ENCODE results near the gene RAB28. TPM values are rescaled to one million over a fixed set of nuclear protein-coding genes. Genes with fewer than 3 reads are reported as not detected.

Gene RAB28
- total RNA-seq, 1 experiment from 2014 or later: 19.8 TPM

- Mint-ChIP-seq H3K9me3 (peaks cover 0 to 4% of the 10 kb centered on the region in 2 experiments; a peak in 2 of 5 replicates), H3K4me3 (no peak overlapping the region), H3K27ac (peak overlapping the region in 1 of 3 experiments; percentile 46; a peak in 2 of 7 replicates), H3K36me3 (ENCODE audit: insufficient read depth in 1 of 3, low read depth in 3 of 3) (peaks cover 0 to 5% (median 3%) of the 10 kb centered on the region in 3 experiments; a peak in 3 of 7 replicates), H3K27me3 (ENCODE audit: low read depth) (no peaks in the 10 kb centered on the region), H3K4me1 (peaks cover 5 to 6% of the 10 kb centered on the region in 2 experiments; a peak in 2 of 4 replicates)
- Histone ChIP-seq H4K91ac (ENCODE audit: insufficient read length, low read depth, low read length) (no peak overlapping the region), H2BK20ac (ENCODE audit: low read depth, low read length, poor library complexity, severe bottlenecking) (no peak overlapping the region), H3K56ac (ENCODE audit: insufficient read length, low read depth, low read length) (no peak overlapping the region), H3K79me2 (ENCODE audit: insufficient read depth, low read length) (no peaks in the 10 kb centered on the region), H4K20me1 (ENCODE audit: control insufficient read depth, insufficient read depth, insufficient read length) (no peaks in the 10 kb centered on the region), H4K8ac (replicated peaks; ENCODE audit: insufficient read length, low read depth, low read length) (no peak overlapping the region), H4K5ac (ENCODE audit: insufficient read length, low read depth, low read length) (no peak overlapping the region), H2BK120ac (ENCODE audit: low read depth, low read length, poor library complexity, severe bottlenecking) (no peak overlapping the region), H3K9me3 (ENCODE audit: control insufficient read depth, low read depth, low read length) (no peaks in the 10 kb centered on the region), H3K9ac (ENCODE audit: extremely low read depth, insufficient read length, low read length) (no peak overlapping the region), H2AK5ac (ENCODE audit: insufficient read length, low read length) (no peak overlapping the region), H3K23ac (ENCODE audit: insufficient read length, low read depth, low read length) (no peak overlapping the region), H2AFZ (ENCODE audit: low read length) (no peak overlapping the region), H3K79me1 (ENCODE audit: insufficient read depth, low read depth, low read length, poor library complexity, severe bottlenecking) (no peaks in the 10 kb centered on the region), H3K4me1 (ENCODE audit: insufficient read depth, low read length) (no peaks in the 10 kb centered on the region), H3K27ac (ENCODE audit: insufficient read length, low read depth, low read length) (no peak overlapping the region), H2BK12ac (ENCODE audit: insufficient read length, low read depth, low read length) (no peak overlapping the region), H3T11ph (ENCODE audit: low read length) (no peak overlapping the region), H3K4me2 (ENCODE audit: insufficient read depth, insufficient read length, low read length) (no peak overlapping the region), H3K14ac (ENCODE audit: insufficient read depth, low read length) (no peak overlapping the region; the same call in 1 of the 2 replicates), H2BK5ac (ENCODE audit: insufficient read length, low read length) (no peak overlapping the region), H3K23me2 (ENCODE audit: insufficient read length, low read depth, low read length, poor library complexity, severe bottlenecking) (no peaks in the 10 kb centered on the region), H2BK15ac (ENCODE audit: low read depth, low read length) (no peak overlapping the region), H3K27me3 (ENCODE audit: insufficient read depth, low read length) (no peaks in the 10 kb centered on the region), H3K4ac (ENCODE audit: low read depth, low read length) (no peak overlapping the region), H3K18ac (ENCODE audit: insufficient read length, low read depth, low read length) (no peak overlapping the region)
- TF ChIP-seq CTCF (conservative IDR thresholded peaks at IDR 0.05): no peak
- no CpG with 5 or more reads among the region's 7 CpGs for WGBS (ENCODE audit: extremely low coverage, insufficient read length, low lambda C conversion rate)
- DNase-seq: no peak
These were observed 100.1 kb downstream of the RAB28 start for GRCh38 chr4:13384055-13384454.
